Astrocyte (in vitro differentiated cells and primary cell): ENCODE results near the gene GTPBP3. TPM values are rescaled to one million over a fixed set of nuclear protein-coding genes. Genes with fewer than 3 reads are reported as not detected.
A peak's percentile ranks its signal among the peaks of the same experiment; 100 is the strongest.

Experiments
- DNase-seq: peaks from one replicate; pipeline ENCODE4 v3.0.0-alpha.2; 2010; ENCODE audit warnings: low read depth
- FAIRE-seq: peaks from 2 replicates; lab custom pipeline; 2011; peaks lifted over from hg19 to GRCh38; lab: Jason Lieb, UNC
- H2AFZ ChIP-seq: 2 replicates; pipeline ENCODE4 v1.6.0; 2012; ENCODE audit warnings: low read depth, low read length, inconsistent platforms
- H3K27ac ChIP-seq: 2 replicates; pipeline ENCODE4 v1.5.1; 2011; ENCODE audit warnings: low read depth, low read length, inconsistent platforms
- H3K27me3 ChIP-seq: 2 replicates; pipeline ENCODE4 v1.6.0; 2011; ENCODE audit warnings: low read length, inconsistent platforms; ENCODE audit not compliant: insufficient read depth
- H3K36me3 ChIP-seq: 2 replicates; pipeline ENCODE4 v1.5.1; 2011; ENCODE audit warnings: low read length, inconsistent platforms; ENCODE audit not compliant: insufficient read depth
- H3K4me1 ChIP-seq: 2 replicates; pipeline ENCODE4 v1.5.1; 2011; ENCODE audit warnings: low read length, inconsistent platforms; ENCODE audit not compliant: insufficient read depth
- H3K4me2 ChIP-seq: 2 replicates; pipeline ENCODE4 v1.6.0; 2012; ENCODE audit warnings: low read length, inconsistent platforms
- H3K4me3 ChIP-seq: 2 replicates; pipeline ENCODE4 v1.5.1; 2011; ENCODE audit warnings: low read depth, mild to moderate bottlenecking, low read length, inconsistent platforms; ENCODE audit not compliant: insufficient read depth
- H3K79me2 ChIP-seq: 2 replicates; pipeline ENCODE4 v1.6.0; 2012; ENCODE audit warnings: mild to moderate bottlenecking, low read length, inconsistent platforms; ENCODE audit not compliant: insufficient read depth
- H3K9ac ChIP-seq: 2 replicates; pipeline ENCODE4 v1.6.0; 2012; ENCODE audit warnings: mild to moderate bottlenecking, low read length, inconsistent platforms
- H3K9me3 ChIP-seq: 2 replicates; pipeline ENCODE4 v1.5.1; 2012; ENCODE audit warnings: low read depth, mild to moderate bottlenecking, low read length, inconsistent platforms; ENCODE audit not compliant: insufficient read depth
- H4K20me1 ChIP-seq: 2 replicates; pipeline ENCODE4 v1.6.0; 2012; ENCODE audit warnings: low read length, inconsistent platforms; ENCODE audit not compliant: insufficient read depth
- H3K27ac Mint-ChIP-seq: one replicate; pipeline ENCODE4 v1.8.0; 2021; ENCODE audit warnings: mild to moderate bottlenecking, mixed read lengths; ENCODE audit not compliant: unreplicated experiment
- H3K27me3 Mint-ChIP-seq: one replicate; pipeline ENCODE4 v1.8.0; 2021; ENCODE audit warnings: low read depth, mixed read lengths; ENCODE audit not compliant: unreplicated experiment
- H3K36me3 Mint-ChIP-seq: one replicate; pipeline ENCODE4 v1.8.0; 2021; ENCODE audit warnings: low read depth, mixed read lengths; ENCODE audit not compliant: unreplicated experiment
- H3K4me1 Mint-ChIP-seq: one replicate; pipeline ENCODE4 v1.8.0; 2021; ENCODE audit warnings: low read depth, mixed read lengths; ENCODE audit not compliant: unreplicated experiment
- H3K4me3 Mint-ChIP-seq: one replicate; pipeline ENCODE4 v1.8.0; 2021; ENCODE audit warnings: mild to moderate bottlenecking, moderate library complexity, mixed read lengths; ENCODE audit not compliant: unreplicated experiment
- H3K9me3 Mint-ChIP-seq: one replicate; pipeline ENCODE4 v1.8.0; 2021; ENCODE audit warnings: mild to moderate bottlenecking, mixed read lengths; ENCODE audit not compliant: unreplicated experiment
- EZH2 ChIP-seq: IDR thresholded peaks from 2 replicates; pipeline ENCODE4 v1.6.1; 2012; ENCODE audit warnings: mild to moderate bottlenecking, low read length, inconsistent platforms; ENCODE audit not compliant: insufficient read depth
- total RNA-seq: library from RNA; stranded (reverse); gene quantifications from 2 replicates; pipeline ENCODE4 v1.2.1, GENCODE V29; 2021
- TF ChIP-seq, protein P1 (sequence below): IDR thresholded peaks from 2 replicates; pipeline ENCODE4 v1.5.1; 2011; ENCODE audit warnings: low read depth, mild to moderate bottlenecking, inconsistent platforms, low read length, moderate library complexity; ENCODE audit not compliant: insufficient read depth

The GTPBP3 gene
- total RNA-seq, 1 donor from 2014 or later, result 21.7 TPM

DNA sequence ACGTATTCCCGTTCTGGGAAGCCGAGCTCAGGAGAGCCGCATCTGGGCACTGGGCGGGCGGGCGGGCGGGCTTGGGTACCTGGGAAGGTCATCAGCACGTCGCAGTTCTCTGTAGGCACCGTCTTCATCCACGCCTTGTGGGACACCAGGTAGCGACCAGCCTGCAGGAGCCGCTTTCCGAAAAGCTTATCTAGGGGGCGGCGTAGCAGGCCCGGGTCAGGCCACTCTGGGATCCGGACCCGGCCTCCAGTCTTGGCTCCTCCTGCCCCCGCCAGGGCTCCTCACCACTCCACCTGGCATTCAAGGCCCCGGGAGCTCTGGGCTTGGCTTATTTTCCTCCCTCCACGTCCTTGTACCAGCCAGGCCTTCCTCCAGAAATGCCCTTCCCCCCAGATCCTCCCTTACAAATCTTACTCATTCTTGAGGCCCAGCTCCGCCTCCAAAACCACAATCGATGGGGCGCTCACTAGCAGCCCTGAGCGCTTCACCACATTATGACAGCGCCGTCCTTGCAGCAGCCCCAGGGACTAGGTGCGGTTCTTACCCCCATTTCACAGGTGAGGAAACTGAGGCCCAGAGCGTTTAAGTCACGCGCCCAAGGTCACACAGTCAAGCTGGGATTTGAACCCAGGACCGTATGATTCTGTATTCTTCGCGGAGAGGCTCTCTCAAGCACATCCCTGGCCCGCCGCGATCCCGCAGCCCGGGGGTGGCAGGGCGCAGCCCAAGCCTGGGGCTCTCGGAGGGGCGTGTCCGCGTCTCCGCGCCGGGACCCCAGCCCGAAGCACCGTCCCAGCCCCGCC lies 3.5 kb upstream of the GTPBP3 start:
- Mint-ChIP-seq H3K4me3 (peak overlapping the region; percentile 88), H3K27ac (peak overlapping the region; percentile 80), H3K27me3 (no peaks in the 10 kb centered on the region), H3K36me3 (peaks cover 7% of the 10 kb centered on the region), H3K9me3 (no peaks in the 10 kb centered on the region), H3K4me1 (peaks cover 3% of the 10 kb centered on the region)
- peak overlapping the region; percentile 93 for H3K4me2 ChIP-seq
- FAIRE-seq, result no peak
- no peaks in the 10 kb centered on the region for H3K36me3 ChIP-seq
- no peak for TF ChIP-seq EZH2
- TF ChIP-seq, protein P1, sequence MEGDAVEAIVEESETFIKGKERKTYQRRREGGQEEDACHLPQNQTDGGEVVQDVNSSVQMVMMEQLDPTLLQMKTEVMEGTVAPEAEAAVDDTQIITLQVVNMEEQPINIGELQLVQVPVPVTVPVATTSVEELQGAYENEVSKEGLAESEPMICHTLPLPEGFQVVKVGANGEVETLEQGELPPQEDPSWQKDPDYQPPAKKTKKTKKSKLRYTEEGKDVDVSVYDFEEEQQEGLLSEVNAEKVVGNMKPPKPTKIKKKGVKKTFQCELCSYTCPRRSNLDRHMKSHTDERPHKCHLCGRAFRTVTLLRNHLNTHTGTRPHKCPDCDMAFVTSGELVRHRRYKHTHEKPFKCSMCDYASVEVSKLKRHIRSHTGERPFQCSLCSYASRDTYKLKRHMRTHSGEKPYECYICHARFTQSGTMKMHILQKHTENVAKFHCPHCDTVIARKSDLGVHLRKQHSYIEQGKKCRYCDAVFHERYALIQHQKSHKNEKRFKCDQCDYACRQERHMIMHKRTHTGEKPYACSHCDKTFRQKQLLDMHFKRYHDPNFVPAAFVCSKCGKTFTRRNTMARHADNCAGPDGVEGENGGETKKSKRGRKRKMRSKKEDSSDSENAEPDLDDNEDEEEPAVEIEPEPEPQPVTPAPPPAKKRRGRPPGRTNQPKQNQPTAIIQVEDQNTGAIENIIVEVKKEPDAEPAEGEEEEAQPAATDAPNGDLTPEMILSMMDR, result no peak
- H3K79me2 ChIP-seq, result peaks cover 12% of the 10 kb centered on the region
- peak overlapping the region; percentile 80 for H3K9ac ChIP-seq
- no peaks in the 10 kb centered on the region for H3K27me3 ChIP-seq
- peak overlapping the region; percentile 94 for H2AFZ ChIP-seq
- H3K27ac ChIP-seq, result peak overlapping the region; percentile 46
- peaks cover 19% of the 10 kb centered on the region for H3K4me1 ChIP-seq
- DNase-seq, result peak; percentile 75
- no peaks in the 10 kb centered on the region for H3K9me3 ChIP-seq
- H4K20me1 ChIP-seq, result peaks cover 2% of the 10 kb centered on the region
- H3K4me3 ChIP-seq, result peak overlapping the region; percentile 78

DNA sequence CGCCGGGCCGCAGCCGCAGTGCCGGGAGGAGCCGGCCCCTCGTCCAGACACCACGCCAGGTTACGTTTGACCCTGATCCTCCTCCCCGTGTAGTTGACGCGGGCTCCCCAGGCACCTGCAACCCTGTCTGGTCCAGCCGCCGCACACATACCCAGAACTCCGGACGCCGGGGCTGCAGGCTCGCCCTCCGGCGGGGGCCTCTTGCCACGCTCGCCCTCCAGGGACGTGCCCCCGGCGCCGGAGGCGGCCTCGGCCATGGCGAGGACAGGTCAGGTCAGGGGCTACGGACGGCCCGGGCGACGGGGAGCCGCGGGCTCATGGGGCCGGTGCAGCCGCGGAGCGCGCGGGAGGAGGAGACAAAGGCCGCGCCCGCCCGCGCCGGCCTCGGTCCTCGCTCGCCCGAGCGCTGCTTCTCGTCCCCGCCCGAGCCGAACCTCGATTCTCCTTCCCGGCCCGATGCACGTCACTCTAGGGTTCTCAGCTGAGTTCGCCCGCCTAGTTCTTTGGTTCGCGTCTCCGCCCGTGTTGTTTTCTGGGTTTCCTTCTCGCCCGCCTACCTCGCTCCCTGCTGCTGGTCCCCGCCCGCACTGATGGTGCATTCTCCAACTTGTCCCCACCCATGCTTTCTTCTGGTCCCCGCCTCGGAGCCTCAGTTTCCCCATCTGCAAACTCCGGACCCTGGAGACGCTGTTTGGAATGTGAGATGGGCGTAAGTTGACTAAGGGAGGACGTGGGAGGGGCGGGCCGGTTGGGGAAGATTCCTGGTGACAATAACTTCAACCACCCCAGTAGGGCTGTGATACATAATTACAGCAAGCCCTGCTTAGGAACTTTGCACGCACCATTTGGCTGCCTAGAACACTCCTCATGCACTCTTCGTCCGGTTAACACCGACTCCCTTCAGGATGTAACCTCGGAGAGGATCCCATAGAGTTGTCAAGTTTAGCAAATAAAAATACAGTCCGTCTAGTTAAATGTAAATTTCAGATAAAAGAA lies 2.6 kb upstream of the GTPBP3 start, which contains the start of gene ANO8:
Gene ANO8, minus strand, starts transcription at position 442 of the 996 bp plus-strand sequence. Its CDS starts 185 bp downstream, at position 257.
- Histone ChIP-seq H3K9ac (peak within 1 kb of the TSS; percentile 80), H3K9me3 (no peaks in the 10 kb centered on the region), H3K4me1 (peaks cover 19% of the 10 kb centered on the region), H4K20me1 (no peaks in the 10 kb centered on the region), H3K27ac (peak within 1 kb of the TSS; percentile 46), H3K79me2 (peaks cover 13% of the 10 kb centered on the region), H3K4me2 (peak within 1 kb of the TSS; percentile 93), H3K36me3 (no peaks in the 10 kb centered on the region), H2AFZ (peak within 1 kb of the TSS; percentile 94), H3K27me3 (no peaks in the 10 kb centered on the region), H3K4me3 (peak within 1 kb of the TSS; percentile 78)
- Mint-ChIP-seq H3K4me1 (peaks cover 3% of the 10 kb centered on the region), H3K4me3 (peak within 1 kb of the TSS; percentile 89), H3K36me3 (peaks cover 7% of the 10 kb centered on the region), H3K9me3 (no peaks in the 10 kb centered on the region), H3K27ac (peak within 1 kb of the TSS; percentile 80), H3K27me3 (no peaks in the 10 kb centered on the region)
- DNase-seq (peak; percentile 100), FAIRE-seq (no peak)
- TF ChIP-seq EZH2, result no peak
- TF ChIP-seq, protein P1, result no peak
